Tibial artery (tissue), 4 donors: ENCODE results near the gene POMC.
"Not testable (repeated sequence)": the region's sequence is repeated elsewhere in the genome, so short reads cannot be mapped to it uniquely, and the experiment has no call there.

Experiments
- DNase-seq, 2 donors: peaks; one replicate each; pipeline ENCODE4 v3.0.0-alpha.2; 2019
- H3K27ac ChIP-seq, 2 donors: fragments of 200-600 bp; sonication (generic) in 1 of 2; 1 replicate in 1 of 2; 2 replicates in 1 of 2; pipeline ENCODE4 v1.5.1; 2018 to 2019; ENCODE audit warnings: mild to moderate bottlenecking in 1 of 2
- H3K27me3 ChIP-seq, 2 donors: fragments of 200-600 bp; sonication (generic) in 1 of 2; one replicate each; pipeline versions ENCODE4 v1.5.1 to v1.6.0; 2016 to 2019
- H3K36me3 ChIP-seq, 3 donors: fragments of 200-600 bp; sonication (generic) in 2 of 3; one replicate each; pipeline ENCODE4 v1.5.1; 2016 to 2019; ENCODE audit warnings: mild to moderate bottlenecking in 2 of 3
- H3K4me1 ChIP-seq, 4 donors: fragments of 200-600 bp; sonication (generic) in 2 of 4; 1 replicate in 3 of 4; 2 replicates in 1 of 4; pipeline ENCODE4 v1.5.1; 2016 to 2019
- H3K4me3 ChIP-seq, 2 donors: fragments of 200-600 bp; sonication (generic) in 1 of 2; 1 replicate in 1 of 2; 2 replicates in 1 of 2; pipeline ENCODE4 v1.5.1; 2018 to 2019; ENCODE audit warnings: mild to moderate bottlenecking in 2 of 2
- H3K9me3 ChIP-seq, 3 donors: fragments of 200-600 bp; sonication (generic) in 1 of 3; one replicate each; pipeline ENCODE4 v1.5.1; 2016 to 2019
- intact Hi-C: fragments of 100-400 bp; cut with DNase I; formaldehyde crosslinking; loops from one replicate; pipeline ENCODE4 v1.15.0; 2023; ENCODE audit warnings: low total_unique reads
- TF ChIP-seq, protein P1 (sequence below), 2 experiments: fragments of 200-600 bp in 1 of 2; fragments of 450-650 bp in 1 of 2; IDR thresholded peaks; one replicate each; pipeline ENCODE4 v1.5.1; 2017 to 2019; ENCODE audit warnings: antibody characterized with exemption in 2 of 2, mild to moderate bottlenecking in 1 of 2, moderate library complexity in 1 of 2

POMC gene

DNA sequence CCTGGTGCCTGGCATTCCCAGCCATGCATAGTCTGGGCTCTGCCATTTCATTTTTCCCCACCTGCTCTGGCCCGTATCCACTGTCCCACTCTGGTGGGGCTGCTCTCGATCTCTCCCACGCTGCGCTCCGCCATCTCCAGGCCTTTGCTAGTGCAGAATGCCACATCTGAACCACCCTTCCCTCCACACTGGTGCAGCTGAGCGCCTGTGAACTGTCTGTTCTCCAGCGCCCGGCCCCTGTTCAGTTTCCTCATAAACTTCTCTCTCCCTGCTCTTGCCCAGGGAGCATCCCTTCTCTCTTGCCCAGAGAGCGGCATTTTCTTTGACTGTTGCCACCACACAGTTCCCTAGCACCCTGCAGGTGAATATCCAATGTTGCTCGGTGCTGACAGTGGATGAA is 21.5 kb downstream of the POMC start:
- H3K27me3 ChIP-seq: no peaks in the 10 kb centered on the region
- H3K27ac ChIP-seq: no peak overlapping the region
- intact Hi-C loops: no loop called here
- DNase-seq: no peak
- H3K4me1 ChIP-seq: no peaks in the 10 kb centered on the region
- H3K9me3 ChIP-seq: no peaks in the 10 kb centered on the region
- no peak overlapping the region for H3K4me3 ChIP-seq
- TF ChIP-seq, protein P1, sequence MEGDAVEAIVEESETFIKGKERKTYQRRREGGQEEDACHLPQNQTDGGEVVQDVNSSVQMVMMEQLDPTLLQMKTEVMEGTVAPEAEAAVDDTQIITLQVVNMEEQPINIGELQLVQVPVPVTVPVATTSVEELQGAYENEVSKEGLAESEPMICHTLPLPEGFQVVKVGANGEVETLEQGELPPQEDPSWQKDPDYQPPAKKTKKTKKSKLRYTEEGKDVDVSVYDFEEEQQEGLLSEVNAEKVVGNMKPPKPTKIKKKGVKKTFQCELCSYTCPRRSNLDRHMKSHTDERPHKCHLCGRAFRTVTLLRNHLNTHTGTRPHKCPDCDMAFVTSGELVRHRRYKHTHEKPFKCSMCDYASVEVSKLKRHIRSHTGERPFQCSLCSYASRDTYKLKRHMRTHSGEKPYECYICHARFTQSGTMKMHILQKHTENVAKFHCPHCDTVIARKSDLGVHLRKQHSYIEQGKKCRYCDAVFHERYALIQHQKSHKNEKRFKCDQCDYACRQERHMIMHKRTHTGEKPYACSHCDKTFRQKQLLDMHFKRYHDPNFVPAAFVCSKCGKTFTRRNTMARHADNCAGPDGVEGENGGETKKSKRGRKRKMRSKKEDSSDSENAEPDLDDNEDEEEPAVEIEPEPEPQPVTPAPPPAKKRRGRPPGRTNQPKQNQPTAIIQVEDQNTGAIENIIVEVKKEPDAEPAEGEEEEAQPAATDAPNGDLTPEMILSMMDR (IDR thresholded peaks at IDR 0.05): no peak
- H3K36me3 ChIP-seq: no peaks in the 10 kb centered on the region

DNA sequence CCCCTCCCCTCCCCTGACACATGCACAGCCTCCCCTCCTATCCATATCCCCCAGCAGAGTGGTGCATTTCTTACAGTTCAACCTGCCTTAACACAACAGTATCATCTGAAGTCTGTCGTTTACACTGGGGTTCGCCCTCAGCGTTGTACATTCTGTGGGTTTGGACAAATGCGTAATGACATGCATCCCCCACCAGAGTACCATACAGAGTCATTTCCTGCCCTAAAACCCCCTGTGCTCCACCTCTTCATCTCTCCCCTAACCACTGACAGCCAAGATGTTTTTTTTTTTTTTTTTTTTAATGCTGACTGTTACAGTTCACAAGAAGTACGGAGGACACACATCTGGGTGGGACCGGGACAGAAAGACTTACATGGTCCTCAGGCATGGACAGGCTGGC is 22.6 kb downstream of the POMC start:
- no peaks in the 10 kb centered on the region for H3K4me1 ChIP-seq
- DNase-seq: no peak
- intact Hi-C loops: no loop called here
- TF ChIP-seq, protein P1 (IDR thresholded peaks at IDR 0.05): no peak
- no peak overlapping the region for H3K4me3 ChIP-seq
- H3K36me3 ChIP-seq: no peaks in the 10 kb centered on the region
- H3K27me3 ChIP-seq: no peaks in the 10 kb centered on the region
- no peak overlapping the region for H3K27ac ChIP-seq
- no peaks in the 10 kb centered on the region for H3K9me3 ChIP-seq

DNA sequence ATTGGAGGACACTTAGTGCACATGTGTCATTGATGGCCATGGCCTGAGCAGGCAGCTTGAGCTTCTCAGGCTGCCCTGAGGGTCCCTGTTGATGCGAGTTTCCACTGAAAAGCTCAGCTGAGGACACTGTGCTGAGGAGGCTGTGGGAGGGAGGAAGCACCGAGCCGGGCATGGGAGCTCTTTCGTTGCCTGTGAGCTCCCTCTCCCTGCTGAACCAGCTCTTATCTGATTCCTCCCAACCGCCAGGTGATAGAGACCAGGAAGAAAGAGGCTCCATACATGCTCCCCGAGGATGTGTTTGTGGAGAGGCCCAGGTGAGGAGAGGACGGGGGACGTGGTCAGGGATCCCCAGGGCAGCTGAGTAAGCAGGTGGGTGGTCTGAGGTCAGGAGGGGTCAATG is 27.3 kb downstream of the POMC start:
- intact Hi-C loops: no loop called here
- TF ChIP-seq, protein P1 (IDR thresholded peaks at IDR 0.05): no peak
- no peak overlapping the region for H3K4me3 ChIP-seq

GRCh38 chr2:25140535-25140934 is 27.8 kb downstream of the POMC start:
- H3K27me3 ChIP-seq, H3K36me3 ChIP-seq, H3K27ac ChIP-seq, intact Hi-C loops, H3K4me1 ChIP-seq, H3K9me3 ChIP-seq, H3K4me3 ChIP-seq, DNase-seq: not testable (repeated sequence)

More for the DNA sequence above, 27.3 kb downstream of the POMC start:
- Histone ChIP-seq H3K27ac (no peak overlapping the region), H3K27me3 (peaks cover 0 to 2% of the 10 kb centered on the region in 2 donors), H3K9me3 (no peaks in the 10 kb centered on the region), H3K36me3 (no peaks in the 10 kb centered on the region), H3K4me1 (no peaks in the 10 kb centered on the region)
- no peak for DNase-seq

- Histone ChIP-seq H3K36me3 (no peaks in the 10 kb centered on the region), H3K9me3 (no peaks in the 10 kb centered on the region), H3K4me1 (peaks cover 0 to 11% (median 4%) of the 10 kb centered on the region in 4 donors), H3K4me3 (no peak overlapping the region), H3K27me3 (peaks cover 0 to 27% of the 10 kb centered on the region in 2 donors), H3K27ac (no peak overlapping the region)
- no peak for DNase-seq
- intact Hi-C loops: loop anchor here (5.0 to 10.0 kb wide), 2 partner anchors 90 to 728 kb away; partner anchors contain the start of gene EFR3B
- TF ChIP-seq, protein P1 (IDR thresholded peaks at IDR 0.05): no peak
Observed at GRCh38 chr2:25132693-25133092, 35.7 kb downstream of the POMC start.

DNA sequence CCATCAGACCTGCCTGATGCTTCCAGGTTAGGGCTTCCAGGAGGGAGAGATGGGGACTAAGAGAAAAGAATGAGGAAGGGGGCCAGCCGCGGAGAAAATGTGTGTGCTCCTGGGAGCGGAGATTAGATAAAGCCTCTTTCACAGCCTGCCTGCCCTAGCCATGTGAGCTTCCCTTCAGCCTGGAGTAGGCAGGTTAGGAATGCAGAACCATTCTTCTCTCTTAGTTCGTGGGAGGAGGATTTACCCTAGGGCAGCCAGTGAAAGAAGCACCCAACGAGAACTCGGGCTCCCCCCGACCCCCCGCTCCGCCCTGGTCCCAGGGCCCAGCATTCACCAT is 36.1 kb downstream of the POMC start:
- intact Hi-C loops: loop anchor here (5.0 to 10.0 kb wide), 2 partner anchors 90 to 727 kb away; partner anchors contain the start of gene EFR3B
- Histone ChIP-seq H3K27me3 (peaks cover 0 to 27% of the 10 kb centered on the region in 2 donors), H3K27ac (no peak overlapping the region), H3K9me3 (no peaks in the 10 kb centered on the region), H3K36me3 (no peaks in the 10 kb centered on the region), H3K4me3 (no peak overlapping the region), H3K4me1 (peaks cover 0 to 11% (median 4%) of the 10 kb centered on the region in 4 donors)
- TF ChIP-seq, protein P1 (IDR thresholded peaks at IDR 0.05): no peak
- no peak for DNase-seq
